Thoracic aorta (tissue), 2 donors: ENCODE results near the gene GPD1. TPM values are rescaled to one million over a fixed set of nuclear protein-coding genes. Genes with fewer than 3 reads are reported as not detected.

Experiments used
- ATAC-seq: fragments of 150-250 bp; one replicate; pipeline ENCODE4 v1.8.0; 2017; ENCODE audit warnings: low read depth; ENCODE audit not compliant: insufficient number of reproducible peaks, low FRiP score
- DNase-seq: peaks from one replicate; pipeline ENCODE4 v3.0.0-alpha.2; 2020; ENCODE audit warnings: low spot score
- H3K27ac ChIP-seq, 2 donors: fragments of 200-600 bp; sonication (generic); 1 replicate in 1 of 2; 2 replicates in 1 of 2; pipeline ENCODE4 v1.5.1; 2016; ENCODE audit warnings: mild to moderate bottlenecking in 2 of 2, moderate library complexity in 2 of 2
- H3K27me3 ChIP-seq: fragments of 200-600 bp; sonication (generic); replicated peaks from 2 replicates; pipeline ENCODE4 v1.6.0; 2016; ENCODE audit warnings: mild to moderate bottlenecking; ENCODE audit not compliant: insufficient read depth
- H3K36me3 ChIP-seq: fragments of 200-600 bp; sonication (generic); one replicate; pipeline ENCODE4 v1.5.1; 2016
- H3K4me1 ChIP-seq, 2 donors: fragments of 200-600 bp; sonication (generic); 1 replicate in 1 of 2; 2 replicates in 1 of 2; pipeline versions ENCODE4 v1.5.1 to v1.6.0; 2016; ENCODE audit warnings: low read depth in 2 of 2, mild to moderate bottlenecking in 1 of 2; ENCODE audit not compliant: control insufficient read depth in 1 of 2
- H3K4me3 ChIP-seq: fragments of 200-600 bp; sonication (generic); 2 replicates; pipeline ENCODE4 v1.5.1; 2016; ENCODE audit warnings: mild to moderate bottlenecking
- H3K9me3 ChIP-seq: fragments of 200-600 bp; sonication (generic); 2 replicates; pipeline ENCODE4 v1.5.1; 2016
- total RNA-seq, 2 donors: library from RNA; depleted of rRNA; stranded (reverse); fragments of >200 nt; gene quantifications; one replicate each; pipeline versions ENCODE4 v1.1.0 to v1.2.3, GENCODE V29; 2016
- TF ChIP-seq, protein P1 (sequence below): fragments of 200-600 bp; sonication (generic); IDR thresholded peaks from one replicate; pipeline ENCODE4 v1.5.1; 2019; ENCODE audit warnings: antibody characterized with exemption

Gene GPD1
- total RNA-seq, 2 donors from 2014 or later: 4.2 to 5.0 TPM

DNA sequence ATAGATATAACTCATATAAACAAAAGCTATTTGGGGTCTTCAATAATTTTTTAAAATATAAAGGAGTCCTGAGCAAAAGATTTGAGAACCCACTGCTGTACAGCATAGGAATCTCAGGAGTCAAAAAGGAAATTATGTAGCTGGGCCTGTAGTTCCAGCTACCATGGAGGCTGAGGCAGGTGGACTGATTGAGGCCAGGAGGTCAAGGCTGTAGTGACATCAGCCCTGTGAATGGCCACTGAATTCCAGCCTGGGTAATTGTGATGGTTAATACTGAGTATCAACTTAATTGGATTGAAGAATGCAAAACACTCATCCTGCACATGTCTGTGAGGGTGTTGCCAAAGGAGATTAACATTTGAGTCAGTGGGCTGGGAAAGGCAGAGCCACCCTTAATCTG is 52.8 kb downstream of the GPD1 start:
- Histone ChIP-seq H3K27me3 (no peaks in the 10 kb centered on the region), H3K36me3 (no peaks in the 10 kb centered on the region), H3K4me3 (no peak overlapping the region), H3K4me1 (peaks cover 0 to 16% of the 10 kb centered on the region in 2 donors), H3K27ac (no peak overlapping the region), H3K9me3 (no peaks in the 10 kb centered on the region)
- TF ChIP-seq, protein P1, sequence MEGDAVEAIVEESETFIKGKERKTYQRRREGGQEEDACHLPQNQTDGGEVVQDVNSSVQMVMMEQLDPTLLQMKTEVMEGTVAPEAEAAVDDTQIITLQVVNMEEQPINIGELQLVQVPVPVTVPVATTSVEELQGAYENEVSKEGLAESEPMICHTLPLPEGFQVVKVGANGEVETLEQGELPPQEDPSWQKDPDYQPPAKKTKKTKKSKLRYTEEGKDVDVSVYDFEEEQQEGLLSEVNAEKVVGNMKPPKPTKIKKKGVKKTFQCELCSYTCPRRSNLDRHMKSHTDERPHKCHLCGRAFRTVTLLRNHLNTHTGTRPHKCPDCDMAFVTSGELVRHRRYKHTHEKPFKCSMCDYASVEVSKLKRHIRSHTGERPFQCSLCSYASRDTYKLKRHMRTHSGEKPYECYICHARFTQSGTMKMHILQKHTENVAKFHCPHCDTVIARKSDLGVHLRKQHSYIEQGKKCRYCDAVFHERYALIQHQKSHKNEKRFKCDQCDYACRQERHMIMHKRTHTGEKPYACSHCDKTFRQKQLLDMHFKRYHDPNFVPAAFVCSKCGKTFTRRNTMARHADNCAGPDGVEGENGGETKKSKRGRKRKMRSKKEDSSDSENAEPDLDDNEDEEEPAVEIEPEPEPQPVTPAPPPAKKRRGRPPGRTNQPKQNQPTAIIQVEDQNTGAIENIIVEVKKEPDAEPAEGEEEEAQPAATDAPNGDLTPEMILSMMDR: no peak
- ATAC-seq: no peak
- DNase-seq: no peak

DNA sequence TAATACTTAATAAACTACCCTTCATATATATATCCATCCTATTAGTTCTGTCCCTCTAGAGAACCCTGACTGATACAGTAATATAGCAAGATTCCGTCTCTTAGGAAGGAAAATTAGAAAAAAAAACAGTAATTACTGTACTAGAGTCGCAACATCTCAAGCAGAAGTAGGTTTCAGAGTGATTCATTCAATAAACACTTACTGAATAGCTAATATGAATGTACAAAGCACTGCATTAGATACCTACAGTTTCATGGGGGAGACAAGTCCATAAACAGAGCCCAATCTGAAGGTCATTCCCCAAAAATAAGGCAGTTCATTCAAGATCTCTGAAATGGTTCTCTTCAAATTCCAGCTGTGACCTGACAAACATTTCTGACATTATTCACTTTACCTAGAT is 53.5 kb downstream of the GPD1 start:
- Histone ChIP-seq H3K4me1 (peaks cover 0 to 16% of the 10 kb centered on the region in 2 donors), H3K27me3 (no peaks in the 10 kb centered on the region), H3K36me3 (no peaks in the 10 kb centered on the region), H3K4me3 (no peak overlapping the region), H3K9me3 (no peaks in the 10 kb centered on the region), H3K27ac (no peak overlapping the region)
- ATAC-seq (no peak), DNase-seq (no peak)
- TF ChIP-seq, protein P1: no peak

DNA sequence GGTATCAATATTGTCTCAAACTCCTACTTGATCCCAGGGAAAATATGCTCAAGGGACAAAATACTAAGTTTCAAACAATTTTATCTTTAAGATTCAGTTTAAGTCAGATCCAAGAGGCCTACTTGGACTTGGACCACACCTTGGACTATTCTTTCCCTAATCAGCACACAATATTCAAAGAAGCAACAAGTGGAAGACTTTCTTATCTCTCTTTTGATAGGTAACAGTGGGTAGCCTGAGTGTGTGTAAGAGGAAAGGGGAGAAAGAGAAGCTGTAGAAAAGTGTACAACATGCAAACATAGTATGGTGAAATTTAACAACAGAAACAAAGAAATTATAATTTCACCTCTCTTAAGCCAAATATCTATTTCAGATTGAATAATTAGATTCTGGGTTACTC is 56.8 kb downstream of the GPD1 start:
- DNase-seq (no peak), ATAC-seq (no peak)
- Histone ChIP-seq H3K27ac (no peak overlapping the region), H3K27me3 (no peaks in the 10 kb centered on the region), H3K4me1 (peaks cover 0 to 43% of the 10 kb centered on the region in 2 donors), H3K36me3 (no peaks in the 10 kb centered on the region), H3K4me3 (no peak overlapping the region), H3K9me3 (no peaks in the 10 kb centered on the region)
- TF ChIP-seq, protein P1: no peak

Other genes starting within 250 kb of the GPD1 start
- 1 to 10 TPM; 2.8 TPM for gene FAIM2, start 200.1 kb upstream of the GPD1 start, total RNA-seq
- gene AQP2, start 153.3 kb upstream of the GPD1 start, total RNA-seq: 1 to 10 TPM in 1 of 2 donors, not detected in 1; 3.0 TPM
- under 1 TPM; 0.42 to 0.54 TPM for gene AQP5, start 142.1 kb upstream of the GPD1 start, total RNA-seq
- gene AQP6, start 131.1 kb upstream of the GPD1 start, total RNA-seq: not detected
- 1 to 10 TPM; 3.0 to 4.8 TPM for gene RACGAP1, start 78.5 kb upstream of the GPD1 start, total RNA-seq
- gene ASIC1, start 46.4 kb upstream of the GPD1 start, total RNA-seq: not detected
- gene SMARCD1, start 18.7 kb upstream of the GPD1 start, total RNA-seq: 10 to 100 TPM; 53.6 to 60.0 TPM
- 10 to 100 TPM; 50.8 to 57.2 TPM for gene COX14, start 8.2 kb downstream of the GPD1 start, total RNA-seq
- 10 to 100 TPM; 34.6 to 73.5 TPM for gene CERS5, start 63.4 kb downstream of the GPD1 start, total RNA-seq
- gene LIMA1, start 179.5 kb downstream of the GPD1 start, total RNA-seq: 100 to 1,000 TPM; 103 to 194 TPM